22Rv1 (cell line): ENCODE results near the gene TMEM121.
"Not testable (repeated sequence)": the region's sequence is repeated elsewhere in the genome, so short reads cannot be mapped to it uniquely, and the experiment has no call there.

ENCODE experiments used
- ZFX ChIP-seq: fragments of 450-650 bp; IDR thresholded peaks from 2 replicates; pipeline ENCODE4 v1.6.1; 2017; ENCODE audit warnings: antibody characterized with exemption, borderline replicate concordance
- TF ChIP-seq, protein P1 (sequence below): fragments of 450-650 bp; IDR thresholded peaks from 2 replicates; pipeline ENCODE4 v1.5.1; 2017; ENCODE audit warnings: mild to moderate bottlenecking

DNA sequence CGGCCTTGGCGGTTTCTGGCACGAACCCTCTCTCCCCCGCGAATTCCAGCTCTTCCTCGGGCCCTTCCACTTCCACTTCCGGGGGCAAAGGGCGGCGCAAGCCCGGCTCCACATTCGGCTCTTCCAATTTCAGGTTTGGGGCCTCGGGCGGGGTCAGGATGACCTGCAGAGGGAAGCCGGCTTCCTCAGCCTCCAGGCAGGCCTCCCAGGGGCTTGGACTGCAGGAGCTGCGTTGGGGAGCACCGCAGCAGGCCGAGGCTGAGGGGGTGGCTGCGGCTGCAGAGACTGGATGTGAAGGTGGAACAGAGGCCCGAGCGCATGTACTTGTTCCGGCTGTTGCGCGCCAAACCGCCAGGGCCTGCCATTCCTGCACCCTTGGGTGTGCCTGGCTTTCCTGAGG lies 20.7 kb downstream of the TMEM121 start:
- TF ChIP-seq, protein P1, sequence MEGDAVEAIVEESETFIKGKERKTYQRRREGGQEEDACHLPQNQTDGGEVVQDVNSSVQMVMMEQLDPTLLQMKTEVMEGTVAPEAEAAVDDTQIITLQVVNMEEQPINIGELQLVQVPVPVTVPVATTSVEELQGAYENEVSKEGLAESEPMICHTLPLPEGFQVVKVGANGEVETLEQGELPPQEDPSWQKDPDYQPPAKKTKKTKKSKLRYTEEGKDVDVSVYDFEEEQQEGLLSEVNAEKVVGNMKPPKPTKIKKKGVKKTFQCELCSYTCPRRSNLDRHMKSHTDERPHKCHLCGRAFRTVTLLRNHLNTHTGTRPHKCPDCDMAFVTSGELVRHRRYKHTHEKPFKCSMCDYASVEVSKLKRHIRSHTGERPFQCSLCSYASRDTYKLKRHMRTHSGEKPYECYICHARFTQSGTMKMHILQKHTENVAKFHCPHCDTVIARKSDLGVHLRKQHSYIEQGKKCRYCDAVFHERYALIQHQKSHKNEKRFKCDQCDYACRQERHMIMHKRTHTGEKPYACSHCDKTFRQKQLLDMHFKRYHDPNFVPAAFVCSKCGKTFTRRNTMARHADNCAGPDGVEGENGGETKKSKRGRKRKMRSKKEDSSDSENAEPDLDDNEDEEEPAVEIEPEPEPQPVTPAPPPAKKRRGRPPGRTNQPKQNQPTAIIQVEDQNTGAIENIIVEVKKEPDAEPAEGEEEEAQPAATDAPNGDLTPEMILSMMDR: not testable (repeated sequence)
- not testable (repeated sequence) for TF ChIP-seq ZFX
